T follicular helper cell (primary cell): ENCODE data around the gene SLC30A10.
"Not testable (repeated sequence)": the region's sequence is repeated elsewhere in the genome, so short reads cannot be mapped to it uniquely, and the experiment has no call there.

Experiments used
- DNase-seq: peaks from one replicate; pipeline ENCODE4 v3.0.0-alpha.2; 2020; ENCODE audit warnings: low read depth

SLC30A10 gene

GRCh38 chr1:219891846-219892245 is 36.5 kb downstream of the SLC30A10 start:
- not testable (repeated sequence) for DNase-seq

GRCh38 chr1:219888667-219889066 is 39.7 kb downstream of the SLC30A10 start:
- DNase-seq: not testable (repeated sequence)

GRCh38 chr1:219885680-219886079 is 42.7 kb downstream of the SLC30A10 start:
- DNase-seq: no peak

GRCh38 chr1:219883400-219884332 is 44.7 kb downstream of the SLC30A10 start:
- DNase-seq: no peak

- DNase-seq: no peak
These were observed 45.6 kb downstream of the SLC30A10 start for GRCh38 chr1:219882755-219883154.

GRCh38 chr1:219882096-219882495 is 46.3 kb downstream of the SLC30A10 start:
- no peak for DNase-seq

GRCh38 chr1:219880765-219881457 is 47.4 kb downstream of the SLC30A10 start:
- no peak for DNase-seq

GRCh38 chr1:219876798-219877209 is 51.6 kb downstream of the SLC30A10 start:
- DNase-seq: no peak

GRCh38 chr1:219875860-219876259 is 52.5 kb downstream of the SLC30A10 start:
- DNase-seq: no peak

GRCh38 chr1:219872538-219872937 is 55.8 kb downstream of the SLC30A10 start:
- not testable (repeated sequence) for DNase-seq

GRCh38 chr1:219871427-219872057 is 56.8 kb downstream of the SLC30A10 start:
- no peak for DNase-seq

GRCh38 chr1:219868615-219869014 is 59.7 kb downstream of the SLC30A10 start:
- DNase-seq: not testable (repeated sequence)
